ENCODE measurements around the gene DMXL2.

DNA sequence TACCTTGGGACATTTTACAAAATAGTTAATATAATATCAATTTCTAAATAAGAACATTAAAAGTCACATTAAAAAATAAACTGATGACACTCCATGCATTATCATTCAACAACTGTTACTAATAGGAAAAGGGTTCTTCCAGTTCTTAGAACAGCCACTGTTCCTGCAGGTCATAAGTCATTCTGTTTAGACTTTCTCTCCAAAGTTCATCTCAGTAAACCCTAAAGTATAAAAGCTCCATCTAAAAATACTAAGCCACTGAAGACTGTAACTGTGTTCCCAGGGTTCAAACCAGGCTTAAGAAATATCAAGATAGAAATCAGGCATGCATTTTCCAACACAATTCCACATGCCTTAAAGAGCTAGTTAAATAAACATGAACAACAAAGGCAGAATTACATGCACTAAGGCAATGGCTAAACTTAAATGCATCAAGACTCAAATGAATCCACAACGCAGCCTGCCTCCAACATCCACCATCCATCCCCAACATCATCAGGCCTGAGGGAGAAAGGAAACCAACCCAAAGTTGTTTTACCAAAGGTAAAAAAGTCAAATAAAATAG is 46.2 kb downstream of the DMXL2 start:
- TF ChIP-seq, protein P1, sequence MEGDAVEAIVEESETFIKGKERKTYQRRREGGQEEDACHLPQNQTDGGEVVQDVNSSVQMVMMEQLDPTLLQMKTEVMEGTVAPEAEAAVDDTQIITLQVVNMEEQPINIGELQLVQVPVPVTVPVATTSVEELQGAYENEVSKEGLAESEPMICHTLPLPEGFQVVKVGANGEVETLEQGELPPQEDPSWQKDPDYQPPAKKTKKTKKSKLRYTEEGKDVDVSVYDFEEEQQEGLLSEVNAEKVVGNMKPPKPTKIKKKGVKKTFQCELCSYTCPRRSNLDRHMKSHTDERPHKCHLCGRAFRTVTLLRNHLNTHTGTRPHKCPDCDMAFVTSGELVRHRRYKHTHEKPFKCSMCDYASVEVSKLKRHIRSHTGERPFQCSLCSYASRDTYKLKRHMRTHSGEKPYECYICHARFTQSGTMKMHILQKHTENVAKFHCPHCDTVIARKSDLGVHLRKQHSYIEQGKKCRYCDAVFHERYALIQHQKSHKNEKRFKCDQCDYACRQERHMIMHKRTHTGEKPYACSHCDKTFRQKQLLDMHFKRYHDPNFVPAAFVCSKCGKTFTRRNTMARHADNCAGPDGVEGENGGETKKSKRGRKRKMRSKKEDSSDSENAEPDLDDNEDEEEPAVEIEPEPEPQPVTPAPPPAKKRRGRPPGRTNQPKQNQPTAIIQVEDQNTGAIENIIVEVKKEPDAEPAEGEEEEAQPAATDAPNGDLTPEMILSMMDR (IDR thresholded peaks at IDR 0.05), result no peak
- no peak for TF ChIP-seq POLR2A (IDR thresholded peaks at IDR 0.05)
